HG03342 (cell line): ENCODE data around the gene MARCHF5.
A peak's percentile ranks its signal among the peaks of the same experiment; 100 is the strongest.

ENCODE experiments used
- ATAC-seq: cut with Tn5 transposase; IDR thresholded peaks from one replicate; pipeline ENCODE4 v1.9.1; 2021; ENCODE audit warnings: mild to moderate bottlenecking, moderate library complexity; ENCODE audit not compliant: unreplicated experiment

The MARCHF5 gene, protein sequence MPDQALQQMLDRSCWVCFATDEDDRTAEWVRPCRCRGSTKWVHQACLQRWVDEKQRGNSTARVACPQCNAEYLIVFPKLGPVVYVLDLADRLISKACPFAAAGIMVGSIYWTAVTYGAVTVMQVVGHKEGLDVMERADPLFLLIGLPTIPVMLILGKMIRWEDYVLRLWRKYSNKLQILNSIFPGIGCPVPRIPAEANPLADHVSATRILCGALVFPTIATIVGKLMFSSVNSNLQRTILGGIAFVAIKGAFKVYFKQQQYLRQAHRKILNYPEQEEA

DNA sequence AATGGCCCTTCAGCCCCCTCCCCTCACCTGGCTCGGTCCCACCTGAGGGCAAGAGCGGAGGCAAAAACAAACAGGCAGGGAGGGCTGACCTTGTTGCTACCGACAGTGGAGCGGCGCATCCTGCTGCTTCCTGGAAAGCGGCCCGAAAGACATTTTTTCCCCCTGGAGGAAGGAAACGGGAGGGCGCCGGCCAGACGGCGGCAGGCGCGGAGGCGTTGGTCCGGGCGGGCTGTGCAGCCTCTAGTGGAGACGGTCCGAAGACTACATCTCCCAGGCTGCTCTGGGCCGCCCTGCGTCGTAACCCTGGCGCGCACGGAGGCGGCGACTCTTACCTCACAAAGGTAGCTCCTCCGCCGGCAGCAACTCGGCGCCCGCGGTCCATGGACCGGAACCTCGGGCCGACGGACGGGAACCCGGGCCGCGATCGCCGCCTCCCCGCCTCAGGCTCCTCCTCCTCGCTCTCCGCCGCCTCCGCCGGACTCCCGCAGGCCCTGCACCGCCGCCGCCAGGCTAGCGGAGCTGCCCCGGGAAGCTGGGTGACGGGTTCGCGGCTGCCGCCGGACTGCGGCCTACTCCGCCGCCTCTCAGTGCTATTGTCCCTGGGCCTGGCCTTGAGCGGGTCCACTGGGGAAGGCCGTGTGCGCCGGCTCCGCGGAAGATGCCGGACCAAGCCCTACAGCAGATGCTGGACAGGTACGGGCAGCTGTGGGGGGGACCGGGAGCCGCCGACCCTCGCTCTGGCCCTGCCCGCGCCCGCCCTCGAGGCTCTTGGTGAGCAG, at the start of gene MARCHF5, which contains the start of gene CPEB3:
TSS of gene MARCHF5 (plus strand) at position 331 of the 779 bp plus-strand sequence. CDS start at position 659, 328 bp downstream.
TSS of gene CPEB3 (minus strand) at position 242 of the 779 bp plus-strand sequence. CDS start 50,728 bp downstream, outside the sequence.
- ATAC-seq, result peak; percentile 96

DNA sequence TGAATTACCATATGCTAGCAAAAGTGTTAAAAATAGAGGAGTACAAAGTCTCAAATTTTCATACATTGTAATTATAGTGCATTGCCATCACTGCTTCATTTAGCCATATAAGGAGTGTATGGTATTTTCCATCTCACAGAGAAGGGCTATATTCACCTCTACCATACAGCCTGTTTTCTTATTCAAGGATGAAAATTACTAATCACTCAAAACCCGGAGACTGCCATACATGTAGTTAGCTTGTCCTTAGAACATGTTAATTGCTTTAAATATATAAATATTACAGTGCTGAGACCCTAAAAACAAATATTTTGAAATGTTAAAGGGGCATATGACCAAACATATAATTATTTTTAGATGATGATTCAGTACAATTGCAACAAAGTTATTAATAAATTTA, 49.5 kb upstream of the MARCHF5 start:
- no peak for ATAC-seq

DNA sequence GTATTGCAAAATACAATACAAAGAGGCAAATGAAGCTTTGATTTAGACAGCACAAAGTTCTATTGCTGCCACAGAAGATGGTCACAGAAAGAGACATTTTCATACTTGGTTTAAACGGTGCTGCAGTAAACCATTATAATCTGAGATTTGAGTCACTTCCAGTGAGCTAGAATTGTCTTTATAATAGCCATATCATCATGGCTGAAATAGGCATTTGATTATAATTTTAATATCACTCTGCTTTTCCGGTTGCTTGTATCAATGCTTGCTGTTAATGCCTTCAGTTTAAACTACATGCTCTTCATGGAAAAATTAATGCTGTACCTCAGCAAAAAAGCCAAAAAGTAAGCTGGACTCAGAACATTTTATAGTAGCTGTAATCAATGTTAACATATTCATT, 48.6 kb upstream of the MARCHF5 start:
- ATAC-seq, result no peak

- ATAC-seq, result peak; percentile 45
These were observed 47.9 kb upstream of the MARCHF5 start for GRCh38 chr10:92242910-92243671.

DNA sequence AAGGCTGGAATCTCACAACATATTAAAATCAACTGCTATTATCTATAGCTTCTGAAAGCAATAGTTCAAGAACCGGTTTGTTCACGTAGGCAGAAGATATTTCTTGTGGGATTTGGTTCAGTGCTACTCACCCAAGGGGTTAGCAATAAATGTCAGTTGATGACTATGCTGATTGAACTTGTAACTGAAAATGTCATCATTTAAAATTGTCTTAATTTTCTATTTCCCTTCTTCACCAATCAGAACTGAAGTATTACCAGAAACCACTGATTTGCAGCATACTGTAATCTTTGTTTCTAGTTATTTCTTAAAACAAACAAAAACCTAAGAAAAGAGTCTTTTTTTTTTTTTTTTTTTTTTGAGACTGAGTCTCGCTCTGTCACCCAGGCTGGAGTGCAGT, 46.2 kb upstream of the MARCHF5 start:
- ATAC-seq, result no peak

GRCh38 chr10:92248566-92248965, 42.4 kb upstream of the MARCHF5 start:
- no peak for ATAC-seq

GRCh38 chr10:92263396-92263795, 27.6 kb upstream of the MARCHF5 start:
- ATAC-seq, result no peak

- no peak for ATAC-seq
These were observed 26.7 kb upstream of the MARCHF5 start for GRCh38 chr10:92264249-92264648.

DNA sequence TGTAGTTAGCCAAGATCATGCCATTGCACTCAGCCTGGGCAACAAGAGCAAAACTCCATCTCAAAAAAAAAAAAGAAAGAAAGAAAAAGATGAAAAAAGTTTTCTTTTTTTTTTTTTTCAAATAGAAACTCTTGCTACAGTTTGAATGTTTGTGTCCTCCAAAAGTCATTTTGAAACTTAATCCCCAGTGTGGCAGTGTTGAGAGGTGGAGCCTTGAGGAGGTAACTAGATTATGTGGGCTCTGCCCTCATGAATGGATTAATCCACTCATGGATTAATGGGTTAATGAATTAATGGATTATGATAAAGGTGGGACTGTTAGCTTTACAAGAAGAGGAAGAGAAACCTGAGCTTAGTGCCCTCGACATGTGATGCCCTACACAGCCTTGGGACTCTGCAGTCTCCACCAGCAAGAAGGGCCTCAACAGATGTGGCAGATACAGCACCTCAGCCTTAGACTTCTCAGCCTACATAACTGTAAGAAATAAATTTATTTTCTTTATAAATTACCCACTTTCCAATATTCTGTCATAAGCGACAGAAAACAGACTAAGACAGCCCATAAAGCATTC, 25.2 kb upstream of the MARCHF5 start:
- peak; percentile 66 for ATAC-seq

GRCh38 chr10:92267343-92267742, 23.6 kb upstream of the MARCHF5 start:
- peak; percentile 49 for ATAC-seq

DNA sequence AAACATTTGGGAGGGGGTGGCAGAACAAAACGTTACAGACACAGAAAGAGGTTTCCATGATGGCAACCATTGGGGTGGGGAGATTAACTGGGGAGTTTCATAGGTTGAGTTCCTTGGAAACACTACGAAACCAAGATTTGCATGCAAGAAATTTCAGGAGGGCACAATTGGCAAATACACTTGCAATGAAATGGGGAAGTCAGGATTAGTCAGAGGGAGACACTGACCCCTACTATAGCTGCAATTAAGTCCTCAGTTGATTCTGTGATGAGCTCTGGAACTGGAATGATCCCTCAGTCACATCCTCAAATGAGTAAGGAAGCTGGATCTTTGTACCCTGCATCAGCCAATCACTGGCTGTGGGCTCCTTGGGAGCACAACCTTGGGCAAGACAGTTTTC, 22.2 kb upstream of the MARCHF5 start:
- ATAC-seq, result no peak

GRCh38 chr10:92274071-92274470, 16.9 kb upstream of the MARCHF5 start:
- no peak for ATAC-seq

DNA sequence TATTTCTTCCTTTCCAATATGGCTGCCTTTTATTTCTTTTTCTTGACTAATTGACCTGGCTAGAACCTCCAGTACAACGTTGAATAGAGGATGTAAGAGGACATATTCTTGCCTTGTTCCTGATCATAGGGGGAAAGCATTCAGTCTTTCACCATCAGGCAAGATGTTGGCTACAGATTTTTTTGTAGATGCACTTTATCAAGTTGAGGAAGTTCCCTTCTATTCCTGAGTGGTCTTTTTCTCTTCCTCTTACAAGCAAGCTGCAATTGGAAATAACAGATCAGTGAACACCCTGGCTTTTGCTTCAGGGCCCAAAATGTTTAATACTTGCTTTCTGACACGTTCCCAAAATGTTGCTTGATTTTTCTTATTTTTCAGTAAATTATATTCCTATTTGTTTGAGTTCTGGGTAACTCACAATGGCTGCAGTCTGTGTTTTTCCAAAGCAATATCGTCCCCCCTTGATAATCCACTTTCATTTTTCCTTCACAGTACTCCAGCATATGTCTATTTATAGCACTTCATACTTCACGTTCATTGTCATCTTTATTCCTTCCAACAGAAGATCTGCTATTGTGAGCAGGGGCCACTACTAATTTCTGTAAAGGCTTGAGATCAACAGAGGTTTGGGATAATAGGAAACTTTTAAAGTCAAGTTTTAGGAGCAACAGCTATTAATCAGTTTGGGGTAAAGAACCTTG, 11.8 kb upstream of the MARCHF5 start:
- no peak for ATAC-seq

DNA sequence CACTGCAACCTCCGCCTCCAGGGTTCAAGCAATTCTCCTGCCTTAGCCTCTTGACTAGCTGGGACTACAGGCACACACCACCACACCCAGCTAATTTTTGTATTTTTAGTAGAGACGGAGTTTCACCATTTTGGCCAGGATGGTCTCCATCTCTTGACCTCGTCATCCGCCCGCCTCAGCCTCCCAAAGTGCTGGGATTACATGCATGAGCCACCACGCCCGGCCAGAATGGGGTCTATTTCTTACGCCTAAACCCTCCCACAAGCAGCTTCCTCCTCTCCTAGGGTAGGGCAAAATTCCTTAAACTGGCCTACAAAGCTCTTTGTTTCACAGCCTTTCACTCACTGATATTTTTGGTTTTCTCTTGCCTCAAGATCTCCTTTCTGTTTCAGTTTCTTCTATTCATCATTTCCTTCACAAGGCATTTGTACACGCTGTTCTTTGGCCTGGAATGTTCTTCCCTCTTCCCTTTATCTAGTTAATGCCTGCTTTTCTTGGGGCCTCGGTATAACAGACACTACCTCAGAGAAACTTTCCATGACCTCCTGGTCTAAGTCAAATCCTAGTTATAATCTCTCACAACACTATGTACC, 6.8 kb upstream of the MARCHF5 start:
- ATAC-seq, result no peak

DNA sequence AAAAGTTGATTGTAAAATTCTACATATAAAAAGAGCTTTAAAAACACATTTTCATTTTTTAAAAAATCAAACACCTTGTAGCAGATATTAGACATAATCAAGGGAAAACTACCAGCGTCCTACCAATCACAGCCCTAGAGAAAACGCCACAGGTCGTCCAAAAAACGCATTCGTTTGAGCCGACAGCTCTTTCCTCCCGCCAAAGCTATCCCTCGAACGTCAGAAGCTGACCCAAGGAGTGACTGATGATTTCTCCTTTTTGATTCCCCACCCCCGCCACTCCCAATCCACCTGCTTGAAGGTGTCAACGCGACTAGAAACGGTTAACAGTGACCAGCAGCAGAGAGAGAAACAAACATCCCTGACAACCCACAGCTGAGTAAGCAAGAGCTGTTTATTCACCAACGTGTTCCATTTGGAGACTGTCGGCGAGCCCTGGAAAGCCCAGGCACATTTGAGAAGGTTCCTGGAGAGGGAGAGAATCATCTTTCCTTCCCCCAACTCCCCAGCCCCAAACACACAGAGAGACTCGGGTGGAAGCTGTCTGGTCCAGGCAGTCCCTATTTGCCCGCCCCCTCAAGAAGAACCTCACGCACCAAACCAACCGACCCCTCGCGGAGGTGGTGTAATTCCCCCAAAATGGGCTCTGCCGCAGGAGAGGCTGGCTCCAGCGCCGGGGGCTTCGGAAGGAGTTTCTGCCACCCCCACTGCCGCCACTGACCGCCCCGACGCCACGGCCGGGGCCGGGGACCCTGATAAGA, 711 bp upstream of the MARCHF5 start:
- ATAC-seq, result no peak

DNA sequence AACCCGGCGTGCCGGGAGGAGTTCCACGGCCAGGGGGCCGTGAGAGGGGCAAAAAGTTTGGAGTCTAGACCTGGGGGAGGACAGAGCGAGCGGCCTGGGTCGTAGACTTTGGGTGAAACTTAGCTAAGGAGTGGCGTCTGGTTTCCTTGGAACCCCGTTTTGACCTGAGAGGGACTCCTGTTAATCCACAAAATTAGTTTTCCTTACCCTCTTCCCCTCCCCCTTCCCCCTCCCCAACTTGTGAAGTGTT, 574 bp downstream of the MARCHF5 start:
- peak; percentile 12 for ATAC-seq

- ATAC-seq, result no peak
These were observed 1.2 kb downstream of the MARCHF5 start for GRCh38 chr10:92291921-92292845.

DNA sequence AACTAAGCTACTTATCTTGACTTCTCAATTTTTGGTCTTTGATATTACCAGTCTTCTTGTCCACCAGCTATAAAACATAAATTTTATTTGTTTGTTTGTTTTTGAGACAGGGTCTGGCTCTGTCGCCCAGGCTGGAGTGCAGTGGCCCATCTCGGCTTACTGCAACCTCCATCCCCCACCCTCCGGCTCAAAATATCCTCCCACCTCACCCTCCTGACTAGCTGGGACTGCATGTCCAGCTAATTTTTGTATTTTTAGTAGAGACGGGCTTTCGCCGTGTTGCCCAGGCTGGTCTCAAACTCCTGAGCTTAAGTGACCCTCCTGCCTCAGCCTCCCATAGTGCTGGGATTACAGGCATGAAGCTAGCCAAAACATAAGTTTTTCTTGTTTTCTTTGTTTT, 7.5 kb downstream of the MARCHF5 start:
- no peak for ATAC-seq

GRCh38 chr10:92303096-92303495, 12.1 kb downstream of the MARCHF5 start:
- no peak for ATAC-seq
